H9 (cell line): Measurements from ENCODE around the gene C16orf92. TPM values are rescaled to one million over a fixed set of nuclear protein-coding genes. Genes with fewer than 3 reads are reported as not detected.

ENCODE experiments used
- DNase-seq: peaks from one replicate; pipeline ENCODE4 v3.0.0-alpha.2; 2017
- H2AFZ ChIP-seq: one replicate; pipeline ENCODE4 v1.6.1; 2013; ENCODE audit warnings: mild to moderate bottlenecking, low read length, control low read depth, moderate library complexity
- H2AK5ac ChIP-seq: 2 replicates; pipeline ENCODE4 v1.6.1; 2013; ENCODE audit warnings: low read length, control low read depth, mixed read lengths; ENCODE audit not compliant: insufficient read length
- H2BK120ac ChIP-seq: one replicate; pipeline ENCODE4 v1.6.1; 2013; ENCODE audit warnings: low read depth, mild to moderate bottlenecking, low read length, control low read depth, inconsistent platforms; ENCODE audit not compliant: poor library complexity, severe bottlenecking
- H2BK12ac ChIP-seq: 2 replicates; pipeline ENCODE4 v1.6.1; 2013; ENCODE audit warnings: low read length, control low read depth, mixed read lengths, low read depth; ENCODE audit not compliant: insufficient read length
- H2BK15ac ChIP-seq: 2 replicates; pipeline ENCODE4 v1.6.1; 2013; ENCODE audit warnings: low read depth, low read length, control low read depth
- H2BK20ac ChIP-seq: one replicate; pipeline ENCODE4 v1.6.1; 2013; ENCODE audit warnings: low read depth, mild to moderate bottlenecking, low read length, control low read depth, inconsistent platforms; ENCODE audit not compliant: poor library complexity, severe bottlenecking
- H2BK5ac ChIP-seq: 2 replicates; pipeline ENCODE4 v1.6.1; 2013; ENCODE audit warnings: low read length, control low read depth, mixed read lengths; ENCODE audit not compliant: insufficient read length
- H3K14ac ChIP-seq: 2 replicates; pipeline ENCODE4 v1.6.1; 2013; ENCODE audit warnings: low read length, control low read depth; ENCODE audit not compliant: insufficient read depth
- H3K18ac ChIP-seq: 2 replicates; pipeline ENCODE4 v1.6.1; 2013; ENCODE audit warnings: low read depth, mild to moderate bottlenecking, mixed read lengths, low read length, control low read depth; ENCODE audit not compliant: insufficient read length
- H3K23ac ChIP-seq: 2 replicates; pipeline ENCODE4 v1.6.1; 2013; ENCODE audit warnings: low read length, control low read depth, mixed read lengths, low read depth; ENCODE audit not compliant: insufficient read length
- H3K23me2 ChIP-seq: 2 replicates; pipeline ENCODE4 v1.6.1; 2013; ENCODE audit warnings: low read depth, mild to moderate bottlenecking, mixed read lengths, low read length, control low read depth; ENCODE audit not compliant: insufficient read length, poor library complexity, severe bottlenecking
- H3K27ac ChIP-seq: 2 replicates; pipeline ENCODE4 v1.5.1; 2013; ENCODE audit warnings: low read length, control low read depth, mixed read lengths, low read depth; ENCODE audit not compliant: insufficient read length
- H3K27me3 ChIP-seq: 2 replicates; pipeline ENCODE4 v1.6.1; 2013; ENCODE audit warnings: low read length, control low read depth, inconsistent platforms; ENCODE audit not compliant: insufficient read depth
- H3K4ac ChIP-seq: 2 replicates; pipeline ENCODE4 v1.6.1; 2013; ENCODE audit warnings: low read depth, mild to moderate bottlenecking, control low read depth, inconsistent platforms, low read length, moderate library complexity
- H3K4me1 ChIP-seq: 2 replicates; pipeline ENCODE4 v1.6.1; 2013; ENCODE audit warnings: low read length, control low read depth, inconsistent platforms; ENCODE audit not compliant: insufficient read depth
- H3K4me2 ChIP-seq: 2 replicates; pipeline ENCODE4 v1.6.1; 2013; ENCODE audit warnings: low read length, control low read depth, mixed read lengths; ENCODE audit not compliant: insufficient read length, insufficient read depth
- H3K56ac ChIP-seq: 2 replicates; pipeline ENCODE4 v1.6.1; 2013; ENCODE audit warnings: low read depth, mild to moderate bottlenecking, mixed read lengths, low read length, control low read depth; ENCODE audit not compliant: insufficient read length
- H3K79me1 ChIP-seq: 2 replicates; pipeline ENCODE4 v1.6.1; 2013; ENCODE audit warnings: low read depth, mild to moderate bottlenecking, moderate library complexity, low read length, control low read depth, inconsistent platforms; ENCODE audit not compliant: insufficient read depth, poor library complexity, severe bottlenecking
- H3K79me2 ChIP-seq: 2 replicates; pipeline ENCODE4 v1.6.1; 2013; ENCODE audit warnings: low read length, control low read depth, inconsistent platforms; ENCODE audit not compliant: insufficient read depth
- H3K9ac ChIP-seq: 2 replicates; pipeline ENCODE4 v1.6.1; 2013; ENCODE audit warnings: low read length, control low read depth, mixed read lengths; ENCODE audit not compliant: insufficient read length; ENCODE audit errors: extremely low read depth
- H3K9me3 ChIP-seq: one replicate; pipeline ENCODE4 v1.6.1; 2013; ENCODE audit warnings: low read depth, low read length, inconsistent platforms; ENCODE audit not compliant: control insufficient read depth
- H3T11ph ChIP-seq: one replicate; pipeline ENCODE4 v1.6.1; 2013; ENCODE audit warnings: mild to moderate bottlenecking, low read length, control low read depth, inconsistent platforms
- H4K20me1 ChIP-seq: one replicate; pipeline ENCODE4 v1.6.1; 2013; ENCODE audit not compliant: control insufficient read depth, insufficient read length, insufficient read depth
- H4K5ac ChIP-seq: 2 replicates; pipeline ENCODE4 v1.6.1; 2013; ENCODE audit warnings: low read depth, mild to moderate bottlenecking, mixed read lengths, low read length, control low read depth; ENCODE audit not compliant: insufficient read length
- H4K8ac ChIP-seq: replicated peaks from 2 replicates; pipeline ENCODE4 v1.6.1; 2013; ENCODE audit warnings: low read length, control low read depth, mixed read lengths, low read depth; ENCODE audit not compliant: insufficient read length
- H4K91ac ChIP-seq: 2 replicates; pipeline ENCODE4 v1.6.1; 2013; ENCODE audit warnings: low read depth, mild to moderate bottlenecking, moderate library complexity, mixed read lengths, low read length, control low read depth; ENCODE audit not compliant: insufficient read length
- H3K27ac Mint-ChIP-seq, 3 experiments: 2 replicates in 2 of 3; 3 replicates in 1 of 3; pipeline ENCODE4 v1.8.0; 2020 to 2021; ENCODE audit warnings: mixed read lengths in 3 of 3, mild to moderate bottlenecking in 1 of 3, moderate library complexity in 1 of 3
- H3K27me3 Mint-ChIP-seq: 2 replicates; pipeline ENCODE4 v1.8.0; 2021; ENCODE audit warnings: low read depth, mild to moderate bottlenecking, moderate library complexity, mixed read lengths
- H3K36me3 Mint-ChIP-seq, 3 experiments: 2 replicates in 2 of 3; 3 replicates in 1 of 3; pipeline ENCODE4 v1.8.0; 2020 to 2021; ENCODE audit warnings: low read depth in 3 of 3, mixed read lengths in 3 of 3; ENCODE audit not compliant: insufficient read depth in 1 of 3
- H3K4me1 Mint-ChIP-seq, 2 experiments: 2 replicates each; pipeline ENCODE4 v1.8.0; 2020; ENCODE audit warnings: mixed read lengths in 2 of 2
- H3K4me3 Mint-ChIP-seq, 2 experiments: 2 replicates in 1 of 2; 3 replicates in 1 of 2; pipeline ENCODE4 v1.8.0; 2020 to 2021; ENCODE audit warnings: mild to moderate bottlenecking in 2 of 2, mixed read lengths in 2 of 2, moderate library complexity in 1 of 2
- H3K9me3 Mint-ChIP-seq, 2 experiments: 2 replicates in 1 of 2; 3 replicates in 1 of 2; pipeline ENCODE4 v1.8.0; 2020; ENCODE audit warnings: mild to moderate bottlenecking in 2 of 2, mixed read lengths in 2 of 2, moderate library complexity in 1 of 2
- CTCF ChIP-seq: fragments of 200-600 bp; sonication (generic); conservative IDR thresholded peaks from 3 replicates; pipeline ENCODE4 v1.8.0; 2021; ENCODE audit warnings: antibody characterized with exemption, mild to moderate bottlenecking
- WGBS: extraction: QIAGEN DNeasy Blood & Tissue Kit; methylation state at CpG from one replicate; pipeline ENCODE4 v1.1.7; 2013; ENCODE audit warnings: missing lambda C conversion rate, low lambda C conversion rate, mixed read lengths; ENCODE audit not compliant: insufficient read length; ENCODE audit errors: extremely low coverage; 5-methylcytosine and 5-hydroxymethylcytosine counted together
- total RNA-seq: library from RNA; stranded (reverse); gene quantifications from 2 replicates; pipeline ENCODE4 v1.2.1, GENCODE V29; 2021

C16orf92 gene
- total RNA-seq, 1 experiment from 2014 or later = not detected

- H3K4me1 ChIP-seq = no peaks in the 10 kb centered on the region; the same call in 1 of the 2 replicates
- peak; percentile 34; the same call in 2 of the 3 replicates for TF ChIP-seq CTCF
- no peak overlapping the region for H2AK5ac ChIP-seq
- Mint-ChIP-seq H3K4me3 (peak overlapping the region; percentile 88 to 94), H3K27me3 (no peaks in the 10 kb centered on the region), H3K36me3 (peaks cover 23 to 33% (median 25%) of the 10 kb centered on the region in 3 experiments), H3K9me3 (no peaks in the 10 kb centered on the region; a peak in 1 of 5 replicates), H3K27ac (peak overlapping the region; percentile 95 to 96 (median 95)), H3K4me1 (peaks cover 25 to 39% of the 10 kb centered on the region in 2 experiments)
- no peak overlapping the region for H3K27ac ChIP-seq
- no peak overlapping the region for H4K91ac ChIP-seq
- H2BK12ac ChIP-seq = no peak overlapping the region
- H3K56ac ChIP-seq = no peak overlapping the region
- no peaks in the 10 kb centered on the region for H4K20me1 ChIP-seq
- H2AFZ ChIP-seq = no peak overlapping the region
- H4K5ac ChIP-seq = no peak overlapping the region
- H2BK5ac ChIP-seq = no peak overlapping the region
- no peak overlapping the region for H2BK120ac ChIP-seq
- H2BK15ac ChIP-seq = no peak overlapping the region
- no peak overlapping the region for H3K14ac ChIP-seq
- H3T11ph ChIP-seq = no peak overlapping the region
- H2BK20ac ChIP-seq = no peak overlapping the region
- H3K4ac ChIP-seq = no peak overlapping the region
- peak overlapping the region; percentile 75 for H3K9ac ChIP-seq
- no peak overlapping the region for H3K23ac ChIP-seq
- H4K8ac ChIP-seq = no peak overlapping the region
- H3K18ac ChIP-seq = no peak overlapping the region
- H3K23me2 ChIP-seq = peaks cover 17% of the 10 kb centered on the region
- H3K9me3 ChIP-seq = no peaks in the 10 kb centered on the region
- H3K79me1 ChIP-seq = peaks cover 7% of the 10 kb centered on the region
- H3K79me2 ChIP-seq = peaks cover 12% of the 10 kb centered on the region; the same call in 1 of the 2 replicates
- WGBS = no CpG with 5 or more reads among the region's 27 CpGs
- peak; percentile 77 for DNase-seq
- H3K4me2 ChIP-seq = peak overlapping the region; percentile 89
- H3K27me3 ChIP-seq = no peaks in the 10 kb centered on the region
These were observed 41.1 kb downstream of the C16orf92 start for GRCh38 chr16:30063893-30064728.
